Left ventricle myocardium superior (tissue), 1 donor: ENCODE measurements around the gene CDK6. TPM values are rescaled to one million over a fixed set of nuclear protein-coding genes. Genes with fewer than 3 reads are reported as not detected.

Experiments used
- ATAC-seq: fragments of 200-7000 bp; cut with Tn5 transposase; one replicate; pipeline ENCODE4 v1.9.1; 2020; ENCODE audit warnings: mild to moderate bottlenecking, moderate library complexity
- DNase-seq: peaks from one replicate; pipeline ENCODE4 v3.0.0-alpha.2; 2020
- intact Hi-C: fragments of 100-400 bp; cut with micrococcal nuclease; formaldehyde crosslinking; loops from one replicate; pipeline ENCODE4 v1.11.0; 2022
- total RNA-seq: library from RNA; stranded (reverse); fragmentation: NEBNext Ultra II Directional; extraction: Animal tissue kit (Norgen Biotek cat#: 25700); gene quantifications from one replicate; pipeline ENCODE4 v1.2.1, GENCODE V29; 2021
- donor health status: DM: no; HTN: yes; CAD: no; lungs with severe emphysema.

The CDK6 gene
- total RNA-seq, 1 donor from 2014 or later = 27.5 TPM

- intact Hi-C loops = no loop called here
- ATAC-seq (no peak), DNase-seq (no peak)
These were observed 158.0 kb downstream of the CDK6 start for GRCh38 chr7:92678291-92678920.

GRCh38 chr7:92674379-92674778, 162.0 kb downstream of the CDK6 start:
- intact Hi-C loops = no loop called here
- ATAC-seq (no peak), DNase-seq (no peak)

- ATAC-seq = no peak
These were observed 164.7 kb downstream of the CDK6 start for GRCh38 chr7:92671505-92672169.

GRCh38 chr7:92670204-92670851, 166.0 kb downstream of the CDK6 start:
- intact Hi-C loops = no loop called here
- no peak for ATAC-seq
- DNase-seq = no peak

More at GRCh38 chr7:92671505-92672169, 164.7 kb downstream of the CDK6 start:
- no peak for DNase-seq
- intact Hi-C loops = no loop called here

GRCh38 chr7:92669616-92670165, 166.7 kb downstream of the CDK6 start:
- intact Hi-C loops = no loop called here
- DNase-seq (no peak), ATAC-seq (no peak)

GRCh38 chr7:92668564-92668963, 167.8 kb downstream of the CDK6 start:
- DNase-seq (no peak), ATAC-seq (no peak)
- intact Hi-C loops = no loop called here

GRCh38 chr7:92667816-92668535, 168.4 kb downstream of the CDK6 start:
- no peak for ATAC-seq
- DNase-seq = no peak
- intact Hi-C loops = no loop called here

GRCh38 chr7:92665926-92666325, 170.4 kb downstream of the CDK6 start:
- intact Hi-C loops = no loop called here
- no peak for ATAC-seq

GRCh38 chr7:92661651-92662050, 174.7 kb downstream of the CDK6 start:
- no peak for DNase-seq
- intact Hi-C loops = no loop called here
- ATAC-seq = no peak

More at GRCh38 chr7:92665926-92666325, 170.4 kb downstream of the CDK6 start:
- no peak for DNase-seq

- no peak for DNase-seq
- intact Hi-C loops = no loop called here
- ATAC-seq = no peak
These were observed 177.7 kb downstream of the CDK6 start for GRCh38 chr7:92658671-92659070.

- DNase-seq (no peak), ATAC-seq (no peak)
- intact Hi-C loops = no loop called here
These were observed 179.0 kb downstream of the CDK6 start for GRCh38 chr7:92657391-92657790.

- no peak for ATAC-seq
- DNase-seq = no peak
- intact Hi-C loops = no loop called here
These were observed 180.3 kb downstream of the CDK6 start for GRCh38 chr7:92656121-92656520.

GRCh38 chr7:92655346-92655884, 181.0 kb downstream of the CDK6 start:
- DNase-seq (no peak), ATAC-seq (peak; percentile 57)
- intact Hi-C loops = no loop called here

GRCh38 chr7:92653136-92653535, 183.2 kb downstream of the CDK6 start:
- no peak for DNase-seq
- no peak for ATAC-seq
- intact Hi-C loops = no loop called here

GRCh38 chr7:92652536-92652935, 183.8 kb downstream of the CDK6 start:
- no peak for DNase-seq
- intact Hi-C loops = no loop called here

GRCh38 chr7:92650391-92650790, 186.0 kb downstream of the CDK6 start:
- ATAC-seq (no peak), DNase-seq (no peak)
- intact Hi-C loops = no loop called here

More at GRCh38 chr7:92652536-92652935, 183.8 kb downstream of the CDK6 start:
- no peak for ATAC-seq

GRCh38 chr7:92648067-92648466, 188.3 kb downstream of the CDK6 start:
- intact Hi-C loops = no loop called here
- ATAC-seq = no peak
- no peak for DNase-seq

- DNase-seq = no peak
- intact Hi-C loops = no loop called here
- no peak for ATAC-seq
These were observed 188.7 kb downstream of the CDK6 start for GRCh38 chr7:92647652-92648051.

GRCh38 chr7:92647011-92647625, 189.3 kb downstream of the CDK6 start:
- DNase-seq (no peak), ATAC-seq (no peak)
- intact Hi-C loops = no loop called here
